Hepatocyte (in vitro differentiated cells): ENCODE results near the gene GNG13.

Experiments
- CTCF ChIP-seq: fragments of 200-600 bp; sonication (generic); IDR thresholded peaks from 2 replicates; pipeline ENCODE4 v1.5.1; 2016; ENCODE audit warnings: antibody characterized with exemption, mild to moderate bottlenecking; ENCODE audit not compliant: poor library complexity
- EZH2 ChIP-seq: fragments of 200-600 bp; sonication (generic); IDR thresholded peaks from 2 replicates; pipeline ENCODE4 v1.6.1; 2016; ENCODE audit warnings: antibody characterized with exemption, mild to moderate bottlenecking, borderline replicate concordance

GRCh38 chr16:763369-764183 is 37.0 kb downstream of the GNG13 start:
- no peak for TF ChIP-seq CTCF
- no peak for TF ChIP-seq EZH2
